Right ventricle myocardium inferior (tissue), 1 donor: ENCODE results near the gene SPTSSB. TPM values are rescaled to one million over a fixed set of nuclear protein-coding genes. Genes with fewer than 3 reads are reported as not detected.
A peak's percentile ranks its signal among the peaks of the same experiment; 100 is the strongest.

ENCODE experiments used
- ATAC-seq: fragments of 200-7000 bp; cut with Tn5 transposase; one replicate; pipeline ENCODE4 v1.9.1; 2020; ENCODE audit warnings: mild to moderate bottlenecking, moderate library complexity
- DNase-seq: peaks from one replicate; pipeline ENCODE4 v3.0.0; 2021; ENCODE audit errors: missing footprints
- intact Hi-C: fragments of 100-400 bp; cut with DNase I; formaldehyde crosslinking; loops from one replicate; pipeline ENCODE4 v1.11.0; 2022
- total RNA-seq: library from RNA; stranded (reverse); fragmentation: NEBNext Ultra II Directional; extraction: Animal tissue kit (Norgen Biotek cat#: 25700); gene quantifications from one replicate; pipeline ENCODE4 v1.2.1, GENCODE V29; 2021
- donor health status: DM: no; HTN: yes; CAD: no; lungs with severe emphysema.

SPTSSB gene
- total RNA-seq, 1 donor from 2014 or later, result 0.57 TPM

GRCh38 chr3:161395115-161396012 is 24.0 kb upstream of the SPTSSB start:
- ATAC-seq (no peak), DNase-seq (no peak)
- intact Hi-C loops, result no loop called here

DNA sequence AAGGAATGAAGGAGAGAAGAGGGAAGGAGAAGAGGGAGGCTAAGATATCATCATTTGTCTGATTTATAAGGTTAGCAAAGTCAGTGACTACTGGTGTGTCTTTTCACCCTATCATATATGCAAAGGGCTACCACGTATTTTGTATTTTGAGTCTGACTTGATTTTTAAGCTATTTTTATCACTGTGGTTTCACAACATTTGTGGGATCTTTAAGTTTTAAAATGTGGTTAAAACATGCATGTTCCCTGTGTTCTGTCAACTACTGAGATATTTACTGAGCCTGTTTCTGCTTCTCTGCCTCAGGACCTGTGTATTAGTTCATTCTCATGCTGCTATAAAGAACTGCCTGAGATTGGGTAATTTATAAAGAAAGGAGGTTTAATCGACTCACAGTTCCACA is 22.5 kb upstream of the SPTSSB start:
- no peak for DNase-seq
- no peak for ATAC-seq
- intact Hi-C loops, result no loop called here

- DNase-seq, result no peak
- ATAC-seq, result no peak
- intact Hi-C loops, result no loop called here
These were observed 22.0 kb upstream of the SPTSSB start for GRCh38 chr3:161393310-161393709.

- intact Hi-C loops, result no loop called here
- ATAC-seq, result no peak
- DNase-seq, result no peak
These were observed 21.5 kb upstream of the SPTSSB start for GRCh38 chr3:161392853-161393252.

- DNase-seq, result no peak
- ATAC-seq, result no peak
- intact Hi-C loops, result no loop called here
These were observed 18.9 kb upstream of the SPTSSB start for GRCh38 chr3:161390200-161390599.

DNA sequence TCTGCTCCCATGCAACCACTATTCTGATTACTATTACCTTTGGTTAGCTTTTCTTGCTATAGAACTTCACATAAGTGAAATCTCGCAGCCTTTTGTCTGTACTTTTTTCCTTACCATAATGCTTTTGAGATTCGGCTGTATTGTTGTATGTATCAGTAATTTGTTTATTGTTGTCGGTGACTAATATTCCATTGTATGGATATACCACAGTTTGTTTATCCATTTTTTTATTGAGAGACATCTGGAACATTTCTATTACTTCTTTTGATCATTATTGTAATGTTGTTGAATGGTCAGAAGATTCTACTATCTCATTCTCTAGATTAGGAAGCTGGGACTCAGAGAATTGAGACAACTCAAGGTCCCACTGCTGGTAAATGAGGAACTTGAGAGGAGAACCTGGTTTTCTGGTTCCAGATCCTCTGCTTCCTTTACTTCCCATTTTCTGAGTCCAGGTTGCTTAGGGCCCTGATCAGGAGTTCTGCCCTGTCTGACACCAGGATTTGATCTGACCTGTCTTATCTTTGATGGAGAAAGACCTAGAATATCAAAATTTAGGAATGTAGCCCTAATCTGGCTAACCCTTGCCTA is 18.2 kb upstream of the SPTSSB start:
- intact Hi-C loops, result no loop called here
- ATAC-seq (no peak), DNase-seq (no peak)

DNA sequence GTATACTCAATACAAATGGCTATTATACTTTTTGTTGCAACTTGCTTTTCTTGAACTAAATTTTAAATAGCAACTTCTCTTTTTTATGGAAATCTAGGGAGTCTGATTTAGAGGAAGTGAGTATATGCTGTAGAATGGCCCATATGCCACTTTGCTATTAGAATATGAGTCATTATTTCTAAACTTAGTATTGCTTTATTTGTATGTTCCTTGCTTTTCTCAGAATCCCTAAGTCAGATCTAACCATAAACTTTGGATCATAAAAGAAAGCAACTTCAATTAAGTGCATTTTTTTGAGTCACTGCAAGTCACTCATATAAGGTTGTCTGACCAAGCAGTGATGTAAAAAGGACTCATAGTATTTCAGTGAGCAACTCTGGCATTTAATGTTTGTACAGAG is 17.5 kb upstream of the SPTSSB start:
- ATAC-seq (peak; percentile 44), DNase-seq (no peak)
- intact Hi-C loops, result no loop called here

DNA sequence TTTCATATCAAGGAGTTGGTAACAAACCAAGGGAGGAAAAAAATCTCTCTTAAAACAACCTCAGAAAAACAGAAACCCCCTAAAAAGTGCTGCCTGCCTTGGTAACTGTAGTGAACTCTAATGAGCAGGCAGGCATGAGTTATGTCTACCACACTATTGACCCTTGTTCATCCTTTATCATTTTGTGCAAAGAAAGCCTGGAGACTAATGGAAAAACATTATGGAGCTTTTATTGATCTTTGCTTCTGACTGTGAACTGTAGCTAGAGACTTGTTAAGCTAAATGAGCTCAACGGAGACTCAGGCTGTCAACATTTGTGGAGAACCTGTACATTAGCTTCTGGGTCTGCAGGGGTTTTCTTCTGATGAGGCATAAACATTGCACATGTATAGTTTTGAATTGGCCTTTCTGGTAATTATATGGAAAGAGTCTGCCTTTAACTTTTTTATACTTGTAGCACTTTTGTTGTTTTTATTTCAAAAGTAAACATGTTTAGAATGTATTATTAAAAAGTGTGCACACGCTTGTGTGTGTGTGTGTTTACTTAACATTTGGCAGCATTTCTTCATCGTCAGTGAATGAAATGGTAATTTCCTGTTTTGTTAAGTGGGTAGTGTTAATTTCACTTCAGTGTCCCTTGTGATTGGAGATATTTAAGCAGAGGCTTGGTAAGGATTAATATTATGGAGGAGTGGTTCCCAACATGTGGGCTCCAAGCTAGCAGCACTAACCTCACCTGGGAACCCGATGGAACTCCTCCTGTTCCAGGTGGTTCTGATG is 15.9 kb upstream of the SPTSSB start:
- no peak for ATAC-seq
- intact Hi-C loops, result no loop called here
- no peak for DNase-seq

GRCh38 chr3:161372321-161373260 is 1.3 kb upstream of the SPTSSB start:
- ATAC-seq, result peak; percentile 76

GRCh38 chr3:161369531-161369930 is 1.8 kb downstream of the SPTSSB start:
- DNase-seq, result no peak
- intact Hi-C loops, result no loop called here

More at GRCh38 chr3:161372321-161373260, 1.3 kb upstream of the SPTSSB start:
- intact Hi-C loops, result no loop called here
- DNase-seq, result no peak

DNA sequence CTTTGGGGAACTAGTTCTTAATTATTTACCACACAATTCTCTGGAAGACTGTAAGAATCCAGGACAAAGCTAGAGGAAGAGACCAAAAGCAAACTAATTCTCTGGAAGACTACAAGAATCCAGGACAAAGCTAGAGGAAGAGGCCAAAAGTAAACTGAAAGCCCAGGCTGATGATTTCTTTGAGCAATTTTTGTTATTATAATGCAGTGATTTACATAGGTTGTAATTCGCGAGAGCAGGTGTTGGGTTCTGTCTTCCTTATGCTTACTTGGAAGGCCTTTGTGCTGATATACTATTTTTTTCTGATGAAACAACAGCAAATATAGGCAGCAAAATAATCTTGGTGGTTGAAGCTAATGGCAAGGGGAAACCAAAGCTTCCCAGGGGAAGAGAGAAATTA is 5.2 kb downstream of the SPTSSB start:
- intact Hi-C loops, result no loop called here
- DNase-seq (no peak), ATAC-seq (no peak)

More at GRCh38 chr3:161369531-161369930, 1.8 kb downstream of the SPTSSB start:
- no peak for ATAC-seq

DNA sequence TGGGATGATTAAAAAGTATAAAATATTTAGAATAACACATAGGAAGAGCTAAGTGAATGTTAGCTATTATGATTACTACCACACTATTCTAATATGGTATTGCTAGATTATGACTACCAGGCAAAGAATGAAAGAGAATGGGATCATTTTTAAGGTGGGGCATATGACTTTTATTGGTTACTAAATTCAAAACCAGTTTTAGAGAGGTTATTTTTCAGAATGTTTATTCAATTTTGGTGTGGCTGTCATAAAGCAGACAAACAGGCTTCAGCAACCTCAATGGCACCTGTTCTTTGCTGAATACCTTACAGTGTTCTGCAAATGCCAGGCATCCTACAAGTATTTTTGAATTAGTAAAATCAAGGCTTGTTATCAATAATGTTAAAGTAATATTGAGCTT is 12.8 kb downstream of the SPTSSB start:
- DNase-seq (no peak), ATAC-seq (no peak)
- intact Hi-C loops, result no loop called here

DNA sequence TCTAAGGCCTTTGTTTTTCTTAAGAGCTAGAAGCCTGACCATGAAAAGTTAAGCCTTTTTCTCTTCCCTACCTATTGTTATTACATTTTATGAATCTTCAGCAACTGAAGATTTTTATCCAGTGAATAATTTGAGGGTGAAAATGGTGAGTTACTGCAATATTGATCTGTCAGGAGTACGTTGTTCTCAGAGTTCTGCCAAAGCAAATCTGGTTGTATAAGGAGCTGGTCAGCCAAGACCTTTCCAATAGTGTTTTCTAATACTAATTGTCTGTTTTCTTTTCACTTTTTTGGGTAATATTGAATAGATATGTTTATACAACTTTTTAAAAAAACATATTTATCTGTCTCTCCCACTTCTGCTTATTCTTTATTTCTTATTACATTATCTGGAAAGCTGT is 15.0 kb downstream of the SPTSSB start:
- ATAC-seq (no peak), DNase-seq (no peak)

DNA sequence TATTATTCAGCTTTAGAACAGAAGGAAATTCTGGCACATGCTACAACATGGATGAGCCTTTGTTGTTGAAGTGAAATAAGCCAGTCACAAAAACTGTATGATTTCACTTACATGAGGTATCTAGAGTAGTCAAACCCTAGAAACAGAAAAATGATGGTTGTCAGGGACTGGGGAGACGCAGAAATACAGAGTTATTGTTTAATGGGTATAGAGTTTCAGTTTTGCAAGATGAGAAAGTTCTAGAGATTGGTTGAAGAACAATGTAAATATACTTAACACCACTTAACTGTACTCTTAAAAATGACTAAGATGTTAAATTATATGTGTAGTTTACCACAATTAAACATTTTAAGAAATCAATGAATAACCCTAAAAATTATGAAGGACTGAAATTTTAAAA is 15.8 kb downstream of the SPTSSB start:
- DNase-seq (no peak), ATAC-seq (no peak)
- intact Hi-C loops, result no loop called here

More for the DNA sequence above, 15.0 kb downstream of the SPTSSB start:
- intact Hi-C loops, result no loop called here

- intact Hi-C loops, result no loop called here
- no peak for DNase-seq
- ATAC-seq, result no peak
These were observed 16.8 kb downstream of the SPTSSB start for GRCh38 chr3:161354554-161354953.

GRCh38 chr3:161351330-161351729 is 20.0 kb downstream of the SPTSSB start:
- intact Hi-C loops, result no loop called here
- DNase-seq (no peak), ATAC-seq (no peak)

DNA sequence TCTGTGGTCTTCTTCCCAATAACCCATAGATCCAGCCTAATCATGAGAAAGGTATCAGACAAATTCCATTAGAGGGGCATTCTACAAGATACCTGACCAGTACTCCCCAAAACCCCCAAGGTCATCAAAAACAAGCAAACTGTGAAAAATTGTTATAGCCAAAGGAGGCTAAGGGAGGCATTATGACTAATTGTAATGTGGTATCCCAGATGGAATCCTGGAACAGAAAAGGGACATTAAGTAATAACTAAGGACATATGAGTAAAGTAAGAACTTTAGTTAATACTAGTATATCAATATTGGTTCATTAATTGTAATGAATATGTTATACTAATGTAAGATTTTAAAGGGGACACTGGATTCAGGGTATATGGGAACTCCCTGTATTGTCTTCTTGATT is 20.4 kb downstream of the SPTSSB start:
- no peak for DNase-seq
- intact Hi-C loops, result no loop called here
- no peak for ATAC-seq

DNA sequence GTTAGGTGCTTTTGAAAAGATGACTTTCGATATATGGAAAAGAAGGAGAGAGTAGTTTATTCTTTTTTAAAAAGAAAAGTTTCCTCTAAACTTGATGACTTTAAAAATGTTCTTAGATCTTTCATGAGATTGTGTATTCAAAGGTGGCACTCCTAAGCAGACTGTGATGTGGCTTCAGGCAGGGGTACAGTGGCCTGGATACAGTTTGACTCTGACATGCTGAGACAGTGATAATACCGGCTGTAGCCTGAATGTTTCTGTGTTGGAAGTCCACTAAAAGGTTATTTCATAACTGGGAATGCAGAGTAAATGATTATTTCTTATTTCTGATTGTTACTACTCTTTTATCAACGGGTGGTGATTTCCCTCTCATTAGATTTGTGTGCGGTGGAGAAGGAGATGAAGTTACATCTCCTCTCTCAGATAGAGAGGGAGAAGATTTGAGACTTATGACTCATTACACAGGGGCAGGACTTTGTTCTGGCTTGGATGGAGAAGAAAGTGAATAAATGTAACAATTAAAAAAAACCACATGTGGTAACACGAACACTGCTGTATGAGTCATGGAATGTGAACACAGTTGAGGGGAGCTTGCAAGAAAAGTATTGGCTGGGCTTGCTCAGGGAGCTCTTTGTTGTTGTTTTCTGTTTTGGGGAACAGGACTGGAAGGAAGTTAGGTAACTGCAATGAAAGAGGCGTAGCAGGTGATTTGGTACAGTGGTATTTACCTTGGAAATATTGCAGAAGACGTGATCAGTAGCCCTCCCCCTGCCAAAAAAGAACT is 21.6 kb downstream of the SPTSSB start:
- DNase-seq (no peak), ATAC-seq (peak; percentile 34)
- intact Hi-C loops, result no loop called here
